IMR-90 (cell line): ENCODE results near the gene DOCK7. TPM values are rescaled to one million over a fixed set of nuclear protein-coding genes. Genes with fewer than 3 reads are reported as not detected.

Experiments used
- ATAC-seq: fragments of 200-7000 bp; cut with Tn5 transposase; 2 replicates; pipeline ENCODE4 v1.9.1; 2020; ENCODE audit warnings: low read depth, mild to moderate bottlenecking, moderate library complexity
- BruUV-seq: library from RNA; stranded (reverse); fragments of 400-500 nt; replicated peaks from 2 replicates; lab custom pipeline; 2021; lab: Mats Ljungman, UMichigan
- CTCF ChIA-PET: fragments of 300-600 bp; formaldehyde crosslinking; extraction: SDS; loops from one replicate; lab custom pipeline; 2021; ENCODE audit warnings: antibody characterized with exemption; lab: Yijun Ruan, JAX
- POLR2A ChIA-PET: fragments of 300-600 bp; sonication (Branson Sonifier 250); formaldehyde crosslinking; loops from one replicate; lab custom pipeline; 2022; ENCODE audit warnings: antibody characterized with exemption; ENCODE audit not compliant: unreplicated experiment; lab: Charles Lee
- DNase-seq: peaks from one replicate; pipeline ENCODE4 v3.0.0; 2013
- H2AFZ ChIP-seq: replicated peaks from 2 replicates; pipeline ENCODE3; 2013; ENCODE audit warnings: low read length, mild to moderate bottlenecking; ENCODE audit not compliant: poor library complexity
- H2AK5ac ChIP-seq: 2 replicates; pipeline ENCODE4 v1.6.1; 2013; ENCODE audit warnings: low read depth, low read length, inconsistent platforms
- H2AK9ac ChIP-seq: replicated peaks from 2 replicates; pipeline ENCODE3; 2013; ENCODE audit warnings: mild to moderate bottlenecking, low read depth, low read length, moderate library complexity; ENCODE audit not compliant: poor library complexity
- H2BK120ac ChIP-seq: 2 replicates; pipeline ENCODE4 v1.6.1; 2013; ENCODE audit warnings: low read depth, low read length, inconsistent platforms
- H2BK15ac ChIP-seq: 3 replicates; pipeline ENCODE4 v1.6.1; 2013; ENCODE audit warnings: low read depth, low read length, inconsistent platforms
- H2BK20ac ChIP-seq: 2 replicates; pipeline ENCODE4 v1.6.1; 2013; ENCODE audit warnings: low read depth, mild to moderate bottlenecking, inconsistent platforms, low read length, moderate library complexity
- H2BK5ac ChIP-seq: 2 replicates; pipeline ENCODE4 v1.6.1; 2013; ENCODE audit warnings: mild to moderate bottlenecking, low read depth, low read length, inconsistent platforms; ENCODE audit not compliant: poor library complexity, severe bottlenecking
- H3K14ac ChIP-seq: replicated peaks from 2 replicates; pipeline ENCODE4 v1.6.1; 2013; ENCODE audit warnings: low read depth, low read length, inconsistent platforms
- H3K18ac ChIP-seq: 2 replicates; pipeline ENCODE4 v1.6.1; 2013; ENCODE audit warnings: low read depth, low read length, control low read depth
- H3K23ac ChIP-seq: 2 replicates; pipeline ENCODE4 v1.6.1; 2013; ENCODE audit warnings: low read depth, low read length, inconsistent platforms
- H3K27ac ChIP-seq: 2 replicates; pipeline ENCODE4 v1.5.1; 2013; ENCODE audit warnings: mild to moderate bottlenecking, control low read depth, low read length; ENCODE audit not compliant: insufficient read depth
- H3K27me3 ChIP-seq: 2 replicates; pipeline ENCODE4 v1.6.1; 2013; ENCODE audit warnings: low read length; ENCODE audit not compliant: control insufficient read depth, insufficient read depth
- H3K36me3 ChIP-seq: 2 replicates; pipeline ENCODE4 v1.6.1; 2013; ENCODE audit warnings: low read length, mixed read lengths; ENCODE audit not compliant: control insufficient read depth, insufficient read depth
- H3K4ac ChIP-seq: 2 replicates; pipeline ENCODE4 v1.6.1; 2013; ENCODE audit warnings: low read depth, low read length, inconsistent platforms
- H3K4me1 ChIP-seq: 2 replicates; pipeline ENCODE4 v1.6.1; 2013; ENCODE audit warnings: low read length, mixed read lengths; ENCODE audit not compliant: control insufficient read depth, insufficient read depth
- H3K4me2 ChIP-seq: 2 replicates; pipeline ENCODE4 v1.6.1; 2013; ENCODE audit warnings: low read depth, mild to moderate bottlenecking, control low read depth, low read length, moderate library complexity
- H3K4me3 ChIP-seq: 2 replicates; pipeline ENCODE4 v1.5.1; 2013; ENCODE audit warnings: low read depth, mild to moderate bottlenecking, control low read depth, low read length, moderate library complexity; ENCODE audit not compliant: insufficient read depth
- H3K56ac ChIP-seq: 2 replicates; pipeline ENCODE4 v1.6.1; 2013; ENCODE audit warnings: low read length, inconsistent platforms; ENCODE audit not compliant: insufficient read depth; ENCODE audit errors: extremely low read depth
- H3K79me1 ChIP-seq, 2 experiments: 2 replicates each; pipeline ENCODE4 v1.6.1; 2013; ENCODE audit warnings: low read length in 2 of 2, inconsistent platforms in 1 of 2, low read depth in 1 of 2
- H3K9ac ChIP-seq: 2 replicates; pipeline ENCODE4 v1.6.1; 2013; ENCODE audit warnings: low read depth, low read length, control low read depth
- H3K9me1 ChIP-seq: 2 replicates; pipeline ENCODE4 v1.6.1; 2013; ENCODE audit warnings: low read length, inconsistent platforms; ENCODE audit not compliant: insufficient read depth
- H3K9me3 ChIP-seq: 2 replicates; pipeline ENCODE4 v1.6.1; 2013; ENCODE audit warnings: low read length; ENCODE audit not compliant: control insufficient read depth, insufficient read depth
- H4K20me1 ChIP-seq: 2 replicates; pipeline ENCODE4 v1.6.1; 2013; ENCODE audit warnings: low read length, inconsistent platforms; ENCODE audit not compliant: insufficient read depth
- H4K5ac ChIP-seq: 2 replicates; pipeline ENCODE4 v1.6.1; 2013; ENCODE audit warnings: mild to moderate bottlenecking, low read depth, low read length, control low read depth
- H4K8ac ChIP-seq, 2 experiments: 2 replicates each; pipeline ENCODE4 v1.6.1; 2013; ENCODE audit warnings: low read depth in 2 of 2, low read length in 2 of 2, control low read depth in 1 of 2, inconsistent platforms in 1 of 2
- H4K91ac ChIP-seq: 2 replicates; pipeline ENCODE4 v1.6.1; 2013; ENCODE audit warnings: low read depth, low read length, inconsistent platforms; ENCODE audit not compliant: insufficient read depth
- BHLHE40 ChIP-seq: fragments of 150-350 bp; IDR thresholded peaks from 2 replicates; pipeline ENCODE4 v1.6.1; 2016; ENCODE audit warnings: mild to moderate bottlenecking, low read depth, low read length
- CEBPB ChIP-seq: IDR thresholded peaks from 2 replicates; pipeline ENCODE4 v1.6.1; 2012; ENCODE audit warnings: low read depth, low read length, improper control_type of control experiment
- CHD1 ChIP-seq: IDR thresholded peaks from 2 replicates; pipeline ENCODE4 v1.6.1; 2012; ENCODE audit warnings: low read depth, low read length, improper control_type of control experiment
- ELK1 ChIP-seq: fragments of 150-350 bp; IDR thresholded peaks from 2 replicates; pipeline ENCODE4 v1.6.1; 2016; ENCODE audit warnings: low read depth, mild to moderate bottlenecking, low read length, moderate library complexity, borderline replicate concordance
- FOS ChIP-seq: fragments of 150-350 bp; IDR thresholded peaks from 2 replicates; pipeline ENCODE4 v1.6.1; 2016; ENCODE audit warnings: low read depth, low read length
- MAFK ChIP-seq: IDR thresholded peaks from 2 replicates; pipeline ENCODE4 v1.6.1; 2012; ENCODE audit warnings: low read depth, low read length, improper control_type of control experiment
- MAZ ChIP-seq: IDR thresholded peaks from 2 replicates; pipeline ENCODE4 v1.6.1; 2012; ENCODE audit warnings: low read depth, mild to moderate bottlenecking, low read length, improper control_type of control experiment, moderate library complexity, borderline replicate concordance
- MXI1 ChIP-seq: IDR thresholded peaks from 2 replicates; pipeline ENCODE4 v1.6.1; 2012; ENCODE audit warnings: low read depth, mild to moderate bottlenecking, low read length, moderate library complexity, borderline replicate concordance
- NFE2L2 ChIP-seq: fragments of 150-350 bp; IDR thresholded peaks from 2 replicates; pipeline ENCODE4 v1.6.1; 2016; ENCODE audit warnings: low read depth, mild to moderate bottlenecking, low read length
- POLR2A ChIP-seq: IDR thresholded peaks from 2 replicates; pipeline ENCODE4 v1.6.1; 2012; ENCODE audit warnings: mild to moderate bottlenecking, low read depth, low read length
- RAD21 ChIP-seq: IDR thresholded peaks from 2 replicates; pipeline ENCODE4 v1.6.1; 2012; ENCODE audit warnings: low read length, improper control_type of control experiment
- RCOR1 ChIP-seq: IDR thresholded peaks from 2 replicates; pipeline ENCODE4 v1.6.1; 2012; ENCODE audit warnings: mild to moderate bottlenecking, low read length, improper control_type of control experiment; ENCODE audit not compliant: insufficient replicate concordance
- RFX5 ChIP-seq: IDR thresholded peaks from 2 replicates; pipeline ENCODE4 v1.8.0; 2012; ENCODE audit warnings: low read depth, mild to moderate bottlenecking, low read length, moderate library complexity
- SMC3 ChIP-seq: fragments of 150-350 bp; IDR thresholded peaks from 2 replicates; pipeline ENCODE4 v1.6.1; 2016; ENCODE audit warnings: low read depth, mild to moderate bottlenecking, antibody characterized with exemption, low read length, moderate library complexity
- WGBS, 2 experiments: methylation state at CpG; one replicate each; pipeline versions ENCODE4 v1.1.5 to v1.1.7; 2013; ENCODE audit warnings: missing lambda C conversion rate in 2 of 2; ENCODE audit not compliant: insufficient read length in 1 of 2; ENCODE audit errors: extremely low coverage in 2 of 2; 5-methylcytosine and 5-hydroxymethylcytosine counted together
- dilution Hi-C: fragments of 300-500 bp; cut with HindIII; formaldehyde crosslinking; loops from one replicate; pipeline ENCODE4 v1.14.3; 2018; ENCODE audit warnings: low sequenced_read_pairs; ENCODE audit not compliant: unreplicated experiment
- in situ Hi-C: fragments of 300-500 bp; cut with MboI; formaldehyde crosslinking; loops from 3 replicates; pipeline ENCODE4 v1.14.3; 2019; ENCODE audit warnings: low sequenced_read_pairs, inconsistent platforms, mixed read lengths
- intact Hi-C: fragments of 100-400 bp; cut with micrococcal nuclease; formaldehyde crosslinking; loops from 2 replicates; pipeline ENCODE4 v1.10.0; 2022
- polyA plus RNA-seq, 3 experiments: library from polyadenylated mRNA; depleted of rRNA; stranded (reverse); fragments of >200 nt; gene quantifications; 2 replicates each; pipeline ENCODE4 v1.2.3, GENCODE V29; 2012; ENCODE audit warnings: low replicate concordance in 1 of 3
- total RNA-seq: library from RNA; depleted of rRNA; stranded (reverse); fragments of >200 nt; gene quantifications from 2 replicates; pipeline ENCODE4 v1.2.3, GENCODE V29; 2012
- TF ChIP-seq, protein P1 (sequence below): conservative IDR thresholded peaks from 2 replicates; pipeline ENCODE4 v1.5.1; 2012; ENCODE audit warnings: mild to moderate bottlenecking, low read depth, low read length, improper control_type of control experiment
- TF ChIP-seq, protein P2 (sequence below): fragments of 150-350 bp; IDR thresholded peaks from 2 replicates; pipeline ENCODE4 v1.6.1; 2017; ENCODE audit warnings: mild to moderate bottlenecking, antibody characterized with exemption, low read length, low read depth

The DOCK7 gene
- total and polyA plus RNA-seq, 2 of the 4 experiments (the other 2 are of a cell fraction) = 38.0 to 97.7 TPM

- Histone ChIP-seq H3K4me3 (no peak overlapping the region), H3K4ac (no peak overlapping the region), H3K9me3 (no peaks in the 10 kb centered on the region), H4K5ac (no peak overlapping the region), H2AFZ (no peak overlapping the region), H3K56ac (no peak overlapping the region), H3K27me3 (peaks cover 5% of the 10 kb centered on the region), H2BK20ac (no peak overlapping the region), H3K14ac (no peak overlapping the region), H3K18ac (no peak overlapping the region), H2BK5ac (no peak overlapping the region), H3K9ac (no peak overlapping the region), H4K91ac (no peak overlapping the region), H3K36me3 (no peaks in the 10 kb centered on the region), H3K4me1 (peaks cover 3% of the 10 kb centered on the region; the same call in 1 of the 2 replicates), H3K4me2 (no peak overlapping the region), H2AK9ac (no peak overlapping the region), H3K23ac (no peak overlapping the region), H2AK5ac (no peak overlapping the region), H2BK15ac (no peak overlapping the region), H3K27ac (no peak overlapping the region), H4K20me1 (peaks cover 5% of the 10 kb centered on the region), H4K8ac (no peak overlapping the region), H2BK120ac (no peak overlapping the region), H3K9me1 (no peaks in the 10 kb centered on the region), H3K79me1 (peaks cover 6 to 8% of the 10 kb centered on the region in 2 experiments; a peak in 2 of 4 replicates)
- dilution Hi-C loops = no loop called here
- in situ Hi-C loops = no loop called here
- BruUV-seq = no TSS peak
- ChIA-PET POLR2A (no interaction called here), CTCF (no interaction called here)
- ATAC-seq = no peak
- WGBS, 2 experiments = 88% methylated on average over 3 of the region's 12 CpGs; no CpG with 5 or more reads in 1 of the 2 experiments
- TF ChIP-seq FOS = no peak
- no peak for TF ChIP-seq RAD21
- no peak for TF ChIP-seq SMC3
- TF ChIP-seq ELK1 = no peak
- no peak for TF ChIP-seq NFE2L2
- TF ChIP-seq CEBPB = no peak
- no peak for TF ChIP-seq MXI1
- TF ChIP-seq MAFK = no peak
- TF ChIP-seq, protein P1, sequence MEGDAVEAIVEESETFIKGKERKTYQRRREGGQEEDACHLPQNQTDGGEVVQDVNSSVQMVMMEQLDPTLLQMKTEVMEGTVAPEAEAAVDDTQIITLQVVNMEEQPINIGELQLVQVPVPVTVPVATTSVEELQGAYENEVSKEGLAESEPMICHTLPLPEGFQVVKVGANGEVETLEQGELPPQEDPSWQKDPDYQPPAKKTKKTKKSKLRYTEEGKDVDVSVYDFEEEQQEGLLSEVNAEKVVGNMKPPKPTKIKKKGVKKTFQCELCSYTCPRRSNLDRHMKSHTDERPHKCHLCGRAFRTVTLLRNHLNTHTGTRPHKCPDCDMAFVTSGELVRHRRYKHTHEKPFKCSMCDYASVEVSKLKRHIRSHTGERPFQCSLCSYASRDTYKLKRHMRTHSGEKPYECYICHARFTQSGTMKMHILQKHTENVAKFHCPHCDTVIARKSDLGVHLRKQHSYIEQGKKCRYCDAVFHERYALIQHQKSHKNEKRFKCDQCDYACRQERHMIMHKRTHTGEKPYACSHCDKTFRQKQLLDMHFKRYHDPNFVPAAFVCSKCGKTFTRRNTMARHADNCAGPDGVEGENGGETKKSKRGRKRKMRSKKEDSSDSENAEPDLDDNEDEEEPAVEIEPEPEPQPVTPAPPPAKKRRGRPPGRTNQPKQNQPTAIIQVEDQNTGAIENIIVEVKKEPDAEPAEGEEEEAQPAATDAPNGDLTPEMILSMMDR = no peak
- no peak for TF ChIP-seq CHD1
- TF ChIP-seq BHLHE40 = no peak
- TF ChIP-seq MAZ = no peak
- TF ChIP-seq, protein P2, sequence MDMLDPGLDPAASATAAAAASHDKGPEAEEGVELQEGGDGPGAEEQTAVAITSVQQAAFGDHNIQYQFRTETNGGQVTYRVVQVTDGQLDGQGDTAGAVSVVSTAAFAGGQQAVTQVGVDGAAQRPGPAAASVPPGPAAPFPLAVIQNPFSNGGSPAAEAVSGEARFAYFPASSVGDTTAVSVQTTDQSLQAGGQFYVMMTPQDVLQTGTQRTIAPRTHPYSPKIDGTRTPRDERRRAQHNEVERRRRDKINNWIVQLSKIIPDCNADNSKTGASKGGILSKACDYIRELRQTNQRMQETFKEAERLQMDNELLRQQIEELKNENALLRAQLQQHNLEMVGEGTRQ = no peak
- TF ChIP-seq RFX5 = no peak
- TF ChIP-seq RCOR1 = no peak
- TF ChIP-seq POLR2A = no peak
- no peak for DNase-seq
- intact Hi-C loops = no loop called here
Observed at GRCh38 chr1:62434618-62435001, 253.6 kb downstream of the DOCK7 start.
